DMS 273 treated with DMSO at 0.1 percent for 48 hours (cell line): Measurements from ENCODE around the gene OR2G6.
"Not testable (repeated sequence)": the region's sequence is repeated elsewhere in the genome, so short reads cannot be mapped to it uniquely, and the experiment has no call there.

Source experiments
- DNase-seq: peaks from one replicate; lab custom pipeline; 2025; lab: John Stamatoyannopoulos, UW

Gene OR2G6

GRCh38 chr1:248507773-248508172 lies at the start of gene OR2G6:
Gene OR2G6, plus strand, starts transcription at chr1:248508073. Its CDS starts 13,574 bp downstream, at chr1:248521647.
- DNase-seq, result not testable (repeated sequence)

- DNase-seq, result not testable (repeated sequence)
These were observed 48.8 kb upstream of the OR2G6 start for GRCh38 chr1:248459117-248459516.

DNA sequence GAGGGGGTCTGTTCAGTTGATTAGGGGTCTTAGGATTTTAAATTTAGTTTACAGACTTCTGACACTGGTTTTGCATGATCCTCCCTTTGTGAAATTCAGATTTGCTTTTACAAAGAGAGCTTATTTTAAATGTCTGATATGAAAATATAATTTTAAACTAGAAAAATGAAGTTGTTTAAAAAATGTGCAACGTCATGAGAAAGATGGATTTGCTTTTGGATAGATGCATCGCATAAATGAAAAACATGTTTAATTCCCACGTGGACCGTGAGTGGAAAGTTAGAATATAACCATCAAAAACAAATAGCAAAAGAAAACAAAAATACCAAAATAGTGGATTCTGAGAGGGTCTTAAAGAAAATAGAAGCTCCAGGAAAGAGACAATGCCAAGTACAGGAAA lies 36.7 kb upstream of the OR2G6 start:
- no peak for DNase-seq

- DNase-seq, result not testable (repeated sequence)
These were observed 35.8 kb upstream of the OR2G6 start for GRCh38 chr1:248472111-248472510.

- not testable (repeated sequence) for DNase-seq
These were observed 34.8 kb upstream of the OR2G6 start, which contains the start of gene OR2T3 for GRCh38 chr1:248473051-248473450. Gene OR2T3, plus strand, starts transcription at chr1:248473351. Its CDS starts 0 bp downstream, at chr1:248473351.

DNA sequence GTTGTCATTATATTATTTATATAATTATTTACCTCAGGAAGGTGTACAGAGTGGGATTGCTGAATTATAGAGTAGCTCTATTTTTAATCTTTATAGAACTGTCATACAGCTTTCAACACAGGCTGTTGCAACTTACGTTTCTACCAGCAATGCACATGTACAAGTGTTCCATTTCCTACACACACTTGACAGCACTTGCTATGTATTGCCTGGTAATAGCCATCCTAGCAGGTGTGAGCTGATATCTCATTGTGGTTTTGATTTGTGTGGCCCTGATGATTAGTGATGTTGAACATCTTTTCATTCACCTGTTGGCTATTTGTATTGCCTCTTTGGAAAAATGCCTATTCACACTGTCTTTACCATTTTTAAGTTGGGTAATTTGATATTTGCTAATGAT lies 32.2 kb upstream of the OR2G6 start:
- DNase-seq, result not testable (repeated sequence)

DNA sequence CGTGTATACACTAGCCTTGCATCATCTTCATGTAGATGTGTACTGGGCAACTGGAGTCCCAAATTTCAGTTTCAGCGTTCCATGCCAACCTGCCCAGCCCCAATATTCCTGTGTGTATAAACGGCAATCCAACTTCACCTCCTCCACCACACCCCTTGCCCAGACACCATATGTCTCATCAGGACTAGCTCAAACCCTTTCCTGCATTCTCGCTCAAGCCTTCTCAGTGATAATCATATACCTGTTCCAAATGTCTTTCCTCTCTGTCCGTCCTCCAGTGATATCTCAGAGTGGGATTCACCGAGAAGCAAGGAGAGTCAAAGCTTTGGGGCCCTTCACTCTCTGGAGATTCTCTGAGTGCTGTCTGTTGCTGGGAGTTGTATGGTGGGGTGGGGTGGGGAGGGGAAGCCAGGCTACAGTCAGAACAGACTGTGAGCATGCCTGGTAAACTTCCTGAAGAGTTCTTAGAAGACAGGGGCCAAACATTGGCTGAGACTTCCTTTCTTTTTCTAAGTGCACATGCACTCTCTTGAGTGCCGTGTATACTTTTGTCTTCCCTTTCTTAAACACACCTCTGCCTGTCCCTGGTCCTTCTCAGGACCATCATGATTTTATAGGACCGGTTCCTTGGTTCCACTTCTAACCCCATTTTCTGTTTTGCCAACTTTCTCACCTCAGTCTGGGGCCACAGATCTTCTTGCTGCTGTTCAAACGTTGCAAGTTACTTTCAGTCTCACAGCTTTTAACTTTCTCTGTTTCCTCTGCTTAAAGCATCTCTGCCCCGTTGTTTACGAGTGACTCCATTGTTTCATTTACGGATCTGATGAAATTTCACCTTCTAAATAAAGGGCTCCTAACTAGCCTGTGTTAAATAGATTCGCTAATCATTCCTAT lies 25.9 kb upstream of the OR2G6 start:
- not testable (repeated sequence) for DNase-seq

GRCh38 chr1:248488289-248488688 lies 19.6 kb upstream of the OR2G6 start, which contains the start of gene OR2T5:
Gene OR2T5, plus strand, starts transcription at chr1:248488589. Its CDS starts 0 bp downstream, at chr1:248488589.
- DNase-seq, result not testable (repeated sequence)

DNA sequence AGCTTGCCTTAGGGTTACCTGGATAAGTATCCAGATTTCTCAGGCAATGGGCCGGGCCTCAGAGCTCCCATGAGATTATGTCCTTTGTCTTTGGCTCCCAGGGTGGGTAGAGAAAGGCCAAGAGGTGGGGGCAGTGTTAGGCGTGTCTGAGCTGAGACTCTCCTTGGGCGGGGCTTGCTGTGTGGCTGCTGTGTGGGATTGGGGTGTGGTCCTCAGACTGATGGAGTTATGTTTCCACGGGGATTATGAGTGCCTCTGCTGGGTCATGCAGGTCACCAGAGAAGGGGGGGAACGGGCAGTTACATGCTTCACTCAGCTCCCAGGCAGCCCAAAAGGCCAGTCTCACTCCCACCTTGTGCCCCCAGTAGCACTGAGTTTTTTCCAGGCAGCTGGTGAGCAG lies 11.2 kb upstream of the OR2G6 start:
- DNase-seq, result not testable (repeated sequence)

- not testable (repeated sequence) for DNase-seq
These were observed 7.4 kb upstream of the OR2G6 start for GRCh38 chr1:248500305-248501035.

DNA sequence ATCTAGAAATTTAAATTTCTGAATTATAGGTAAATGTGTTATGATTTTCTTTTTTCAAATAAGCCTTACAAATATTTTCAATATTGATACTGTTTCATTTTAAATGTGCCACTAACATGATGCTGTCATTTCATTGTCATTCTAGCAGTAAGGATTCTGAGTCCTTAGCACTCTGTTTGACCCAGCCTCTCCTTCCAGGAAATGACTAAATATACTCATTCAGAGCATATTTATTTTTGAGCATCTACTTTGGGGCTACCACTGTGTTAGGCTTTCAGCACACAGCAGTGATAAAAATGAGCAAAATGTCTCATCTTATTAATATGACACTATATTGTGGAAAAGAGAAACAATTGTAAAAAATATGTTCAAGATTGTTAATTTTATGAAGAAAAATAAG lies 2.3 kb downstream of the OR2G6 start:
- not testable (repeated sequence) for DNase-seq

DNA sequence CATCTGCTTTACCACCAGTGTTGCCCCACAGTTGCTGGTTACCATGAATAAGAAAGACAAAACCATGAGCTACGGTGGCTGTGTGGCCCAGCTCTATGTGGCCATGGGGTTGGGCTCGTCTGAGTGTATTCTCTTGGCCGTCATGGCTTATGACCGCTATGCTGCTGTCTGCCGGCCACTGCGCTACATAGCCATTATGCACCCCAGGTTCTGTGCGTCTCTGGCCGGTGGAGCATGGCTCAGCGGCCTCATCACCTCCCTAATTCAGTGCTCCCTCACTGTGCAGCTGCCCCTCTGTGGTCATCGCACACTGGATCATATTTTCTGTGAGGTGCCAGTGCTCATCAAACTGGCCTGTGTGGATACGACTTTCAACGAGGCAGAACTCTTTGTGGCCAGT lies 14.0 kb downstream of the OR2G6 start:
- DNase-seq, result no peak

GRCh38 chr1:248537449-248537848 lies 29.6 kb downstream of the OR2G6 start:
- not testable (repeated sequence) for DNase-seq

DNA sequence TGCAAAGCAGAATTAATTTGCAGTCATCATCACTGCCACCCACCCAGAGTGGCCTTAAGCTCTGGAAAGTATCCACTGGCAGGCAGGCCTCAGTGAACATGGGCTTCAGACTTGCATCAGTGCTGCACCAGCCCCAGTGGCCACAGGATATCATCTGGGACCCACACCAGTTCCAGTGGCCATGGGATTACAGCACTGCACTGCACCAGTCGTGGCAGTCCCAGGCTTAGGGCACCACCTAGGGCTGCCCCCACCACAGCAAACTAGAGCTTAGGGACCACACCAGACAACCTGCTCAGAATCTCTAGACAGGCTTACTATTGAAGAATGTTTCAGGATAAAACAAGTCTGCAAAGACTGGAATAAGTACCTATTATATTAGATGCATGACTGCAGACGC lies 39.5 kb downstream of the OR2G6 start:
- DNase-seq, result not testable (repeated sequence)

DNA sequence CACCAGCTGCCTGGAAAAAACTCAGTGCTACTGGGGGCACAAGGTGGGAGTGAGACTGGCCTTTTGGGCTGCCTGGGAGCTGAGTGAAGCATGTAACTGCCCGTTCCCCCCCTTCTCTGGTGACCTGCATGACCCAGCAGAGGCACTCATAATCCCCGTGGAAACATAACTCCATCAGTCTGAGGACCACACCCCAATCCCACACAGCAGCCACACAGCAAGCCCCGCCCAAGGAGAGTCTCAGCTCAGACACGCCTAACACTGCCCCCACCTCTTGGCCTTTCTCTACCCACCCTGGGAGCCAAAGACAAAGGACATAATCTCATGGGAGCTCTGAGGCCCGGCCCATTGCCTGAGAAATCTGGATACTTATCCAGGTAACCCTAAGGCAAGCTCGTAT lies 43.2 kb downstream of the OR2G6 start:
- DNase-seq, result not testable (repeated sequence)

DNA sequence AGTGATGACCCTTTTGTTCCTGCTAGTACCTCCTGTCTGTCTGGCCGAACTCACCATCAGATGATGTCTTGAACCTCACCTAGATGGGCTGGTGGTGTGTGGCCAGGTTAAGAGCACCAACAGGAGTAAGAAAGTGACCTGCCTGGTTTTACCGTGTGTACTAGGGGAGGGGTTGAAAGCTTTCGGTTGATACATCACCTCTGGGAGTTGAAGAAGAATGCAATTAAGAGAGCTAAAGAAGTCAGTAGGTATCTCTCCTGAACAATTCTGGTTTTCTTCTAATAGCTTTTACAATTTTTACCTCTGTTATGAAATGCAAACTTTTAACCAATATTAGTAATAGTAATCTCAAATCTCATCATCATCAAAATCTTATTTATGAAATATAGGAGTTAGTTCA lies 54.8 kb downstream of the OR2G6 start, which contains the start of gene OR2T29:
Gene OR2T29 (minus strand): TSS at position 101 of the 400 bp plus-strand sequence. CDS start 3,281 bp downstream, outside the sequence.
- not testable (repeated sequence) for DNase-seq

DNA sequence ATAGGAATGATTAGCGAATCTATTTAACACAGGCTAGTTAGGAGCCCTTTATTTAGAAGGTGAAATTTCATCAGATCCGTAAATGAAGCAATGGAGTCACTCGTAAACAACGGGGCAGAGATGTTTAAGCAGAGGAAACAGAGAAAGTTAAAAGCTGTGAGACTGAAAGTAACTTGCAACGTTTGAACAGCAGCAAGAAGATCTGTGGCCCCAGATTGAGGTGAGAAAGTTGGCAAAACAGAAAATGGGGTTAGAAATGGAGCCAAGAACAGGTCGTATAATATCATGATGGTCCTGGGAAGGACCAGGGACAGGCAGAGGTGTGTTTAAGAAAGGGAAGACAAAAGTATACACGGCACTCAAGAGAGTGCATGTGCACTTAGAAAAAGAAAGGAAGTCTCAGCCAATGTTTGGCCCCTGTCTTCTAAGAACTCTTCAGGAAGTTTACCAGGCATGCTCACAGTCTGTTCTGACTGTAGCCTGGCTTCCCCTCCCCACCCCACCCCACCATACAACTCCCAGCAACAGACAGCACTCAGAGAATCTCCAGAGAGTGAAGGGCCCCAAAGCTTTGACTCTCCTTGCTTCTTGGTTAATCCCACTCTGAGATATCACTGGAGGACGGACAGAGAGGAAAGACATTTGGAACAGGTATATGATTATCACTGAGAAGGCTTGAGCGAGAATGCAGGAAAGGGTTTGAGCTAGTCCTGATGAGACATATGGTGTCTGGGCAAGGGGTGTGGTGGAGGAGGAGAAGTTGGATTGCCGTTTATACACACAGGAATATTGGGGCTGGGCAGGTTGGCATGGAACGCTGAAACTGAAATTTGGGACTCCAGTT lies 57.9 kb downstream of the OR2G6 start:
- not testable (repeated sequence) for DNase-seq

DNA sequence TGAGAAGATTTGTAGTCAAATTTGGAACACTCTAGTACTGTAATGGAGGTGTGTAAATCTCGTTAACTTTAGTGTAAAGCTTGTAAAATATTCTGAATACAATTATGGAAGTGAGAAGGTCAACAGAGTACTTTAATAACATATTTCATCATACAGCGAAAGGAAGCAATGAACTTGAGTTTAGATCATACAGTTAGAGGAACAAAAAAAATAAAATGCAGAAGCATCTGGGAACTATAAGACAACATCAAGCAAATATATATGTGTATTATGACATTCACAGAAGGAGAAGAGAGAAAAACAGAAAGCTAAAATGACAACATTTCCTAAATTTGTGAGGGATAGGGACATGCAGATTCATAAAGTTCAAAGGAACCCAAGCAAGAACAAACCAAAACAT lies 61.2 kb downstream of the OR2G6 start:
- not testable (repeated sequence) for DNase-seq

GRCh38 chr1:248570811-248571210 lies 62.9 kb downstream of the OR2G6 start:
- not testable (repeated sequence) for DNase-seq

- not testable (repeated sequence) for DNase-seq
These were observed 64.2 kb downstream of the OR2G6 start for GRCh38 chr1:248572049-248572448.

DNA sequence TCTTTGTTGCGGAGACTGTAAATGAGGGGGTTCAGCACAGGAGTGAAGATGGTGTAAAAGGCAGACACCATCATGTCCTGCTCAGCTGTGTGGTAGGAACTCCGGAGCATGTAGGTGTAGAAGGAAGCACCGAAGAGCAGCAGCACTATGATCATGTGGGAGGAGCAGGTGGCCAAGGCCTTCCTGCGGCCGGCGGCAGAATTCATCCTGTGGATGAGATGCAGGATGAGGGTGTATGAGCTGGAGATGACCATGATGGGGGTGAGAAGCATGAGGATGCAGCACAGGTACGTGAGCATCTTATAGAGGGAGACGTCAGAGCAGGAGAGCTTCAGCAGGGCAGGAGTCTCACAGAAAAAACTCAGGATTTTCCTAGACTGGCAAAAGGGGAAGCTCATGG lies 66.0 kb downstream of the OR2G6 start:
- DNase-seq, result not testable (repeated sequence)
